HG03108 (cell line): ENCODE data around the gene FAM135A.
"Not testable (repeated sequence)": the region's sequence is repeated elsewhere in the genome, so short reads cannot be mapped to it uniquely, and the experiment has no call there.

Experiments
- ATAC-seq: cut with Tn5 transposase; IDR thresholded peaks from one replicate; pipeline ENCODE4 v1.9.1; 2021; ENCODE audit warnings: moderate library complexity; ENCODE audit not compliant: unreplicated experiment

The FAM135A gene

GRCh38 chr6:70607371-70607770 lies 194.1 kb downstream of the FAM135A start:
- not testable (repeated sequence) for ATAC-seq

- not testable (repeated sequence) for ATAC-seq
Measured at GRCh38 chr6:70609181-70609580, 195.9 kb downstream of the FAM135A start.
